ENCODE results near the gene LHX2. TPM values are rescaled to one million over a fixed set of nuclear protein-coding genes. Genes with fewer than 3 reads are reported as not detected.

LHX2 gene
- not detected in 2 replicates for total RNA-seq

GRCh38 chr9:124011460-124012301, at the start of gene LHX2:
TSS of gene LHX2 (plus strand) at chr9:124011768. CDS start at chr9:124012349, 581 bp downstream.

Other genes starting within 250 kb of the LHX2 start
- 19.1 and 24.1 TPM in 2 replicates for gene DENND1A, start 81.6 kb upstream of the LHX2 start, total RNA-seq
- 35.8 and 83.9 TPM in 2 replicates for gene NEK6, start 246.2 kb downstream of the LHX2 start, total RNA-seq

Measured in mesangial cell (primary cell).